ENCODE results near the gene IQCK. TPM values are rescaled to one million over a fixed set of nuclear protein-coding genes. Genes with fewer than 3 reads are reported as not detected.

The IQCK gene
- total and polyA plus RNA-seq, 12 donors, result 8.2 to 35.2 (median 14.9) TPM

GRCh38 chr16:19874026-19874425, 156.0 kb downstream of the IQCK start:
- Histone ChIP-seq H3K4me1 (replicated peaks in 1 of 2) (no peaks in the 10 kb centered on the region), H3K4me3 (no peak overlapping the region), H3K9me3 (replicated peaks in 1 of 3) (no peaks in the 10 kb centered on the region), H3K27me3 (no peaks in the 10 kb centered on the region), H3K36me3 (replicated peaks in 1 of 2) (peaks cover 0 to 7% of the 10 kb centered on the region in 2 donors), H3K27ac (no peak overlapping the region)
- intact Hi-C loops (cut with DNase I), result loop anchor here in 1 of 2 donors (5.0 kb wide), 1 partner anchor 152 kb away; no protein-coding TSS in a partner anchor
- WGBS, 4 donors, result 73 to 75% (median 74%) methylated on average over 8 of the region's 8 CpGs
- DNase-seq, result peak in 6 of 7 donors; percentile 42 to 68 (median 60)
- TF ChIP-seq, protein P1, sequence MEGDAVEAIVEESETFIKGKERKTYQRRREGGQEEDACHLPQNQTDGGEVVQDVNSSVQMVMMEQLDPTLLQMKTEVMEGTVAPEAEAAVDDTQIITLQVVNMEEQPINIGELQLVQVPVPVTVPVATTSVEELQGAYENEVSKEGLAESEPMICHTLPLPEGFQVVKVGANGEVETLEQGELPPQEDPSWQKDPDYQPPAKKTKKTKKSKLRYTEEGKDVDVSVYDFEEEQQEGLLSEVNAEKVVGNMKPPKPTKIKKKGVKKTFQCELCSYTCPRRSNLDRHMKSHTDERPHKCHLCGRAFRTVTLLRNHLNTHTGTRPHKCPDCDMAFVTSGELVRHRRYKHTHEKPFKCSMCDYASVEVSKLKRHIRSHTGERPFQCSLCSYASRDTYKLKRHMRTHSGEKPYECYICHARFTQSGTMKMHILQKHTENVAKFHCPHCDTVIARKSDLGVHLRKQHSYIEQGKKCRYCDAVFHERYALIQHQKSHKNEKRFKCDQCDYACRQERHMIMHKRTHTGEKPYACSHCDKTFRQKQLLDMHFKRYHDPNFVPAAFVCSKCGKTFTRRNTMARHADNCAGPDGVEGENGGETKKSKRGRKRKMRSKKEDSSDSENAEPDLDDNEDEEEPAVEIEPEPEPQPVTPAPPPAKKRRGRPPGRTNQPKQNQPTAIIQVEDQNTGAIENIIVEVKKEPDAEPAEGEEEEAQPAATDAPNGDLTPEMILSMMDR (IDR thresholded peaks at IDR 0.05), result no peak
- no peak for TF ChIP-seq POLR2A (IDR thresholded peaks at IDR 0.05)

- Histone ChIP-seq H3K27me3 (no peaks in the 10 kb centered on the region), H3K4me1 (replicated peaks in 1 of 2) (no peaks in the 10 kb centered on the region), H3K4me3 (no peak overlapping the region), H3K36me3 (replicated peaks in 1 of 2) (peaks cover 0 to 7% of the 10 kb centered on the region in 2 donors), H3K27ac (no peak overlapping the region), H3K9me3 (replicated peaks in 1 of 3) (no peaks in the 10 kb centered on the region)
- TF ChIP-seq POLR2A (IDR thresholded peaks at IDR 0.05), result no peak
- TF ChIP-seq, protein P1 (IDR thresholded peaks at IDR 0.05), result no peak
- WGBS, 4 donors, result 76 to 78% (median 76%) methylated on average over 17 to 18 of the region's 18 CpGs
- no peak for DNase-seq
- intact Hi-C loops (cut with DNase I), result loop anchor here in 1 of 2 donors (5.0 kb wide), 1 partner anchor 153 kb away; no protein-coding TSS in a partner anchor
Measured at GRCh38 chr16:19874851-19875546, 156.9 kb downstream of the IQCK start.

DNA sequence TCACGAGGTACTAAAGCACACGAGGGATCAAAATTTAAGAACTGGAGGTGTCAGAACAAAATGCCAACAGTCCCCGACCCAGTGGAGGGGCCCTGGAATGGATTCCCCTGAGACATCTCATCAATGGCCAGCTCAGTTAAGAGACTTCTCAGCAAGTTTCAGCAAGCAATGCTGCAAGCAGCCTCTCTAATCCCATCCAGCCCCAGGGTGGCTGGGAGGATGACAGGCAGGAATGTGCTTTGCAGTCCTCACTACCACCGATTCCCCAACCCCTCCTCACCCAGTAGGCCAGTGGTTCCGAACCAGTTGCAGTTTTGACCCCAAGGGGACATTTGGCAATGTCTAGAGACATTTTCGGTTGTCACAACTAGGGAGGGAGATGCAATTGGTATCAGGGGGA, 157.8 kb downstream of the IQCK start:
- H3K27ac ChIP-seq, result no peak overlapping the region
- no peak overlapping the region for H3K4me3 ChIP-seq
- 88 to 96% (median 92%) methylated on average over 4 to 6 of the region's 6 CpGs for WGBS, 4 donors
- H3K36me3 ChIP-seq (replicated peaks in 1 of 2), result peaks cover 0 to 7% of the 10 kb centered on the region in 2 donors
- no peaks in the 10 kb centered on the region for H3K4me1 ChIP-seq (replicated peaks in 1 of 2)
- no peak for DNase-seq
- no peaks in the 10 kb centered on the region for H3K9me3 ChIP-seq (replicated peaks in 1 of 3)
- intact Hi-C loops (cut with DNase I), result no loop called here
- TF ChIP-seq, protein P1 (IDR thresholded peaks at IDR 0.05), result no peak
- TF ChIP-seq POLR2A (IDR thresholded peaks at IDR 0.05), result no peak
- no peaks in the 10 kb centered on the region for H3K27me3 ChIP-seq

DNA sequence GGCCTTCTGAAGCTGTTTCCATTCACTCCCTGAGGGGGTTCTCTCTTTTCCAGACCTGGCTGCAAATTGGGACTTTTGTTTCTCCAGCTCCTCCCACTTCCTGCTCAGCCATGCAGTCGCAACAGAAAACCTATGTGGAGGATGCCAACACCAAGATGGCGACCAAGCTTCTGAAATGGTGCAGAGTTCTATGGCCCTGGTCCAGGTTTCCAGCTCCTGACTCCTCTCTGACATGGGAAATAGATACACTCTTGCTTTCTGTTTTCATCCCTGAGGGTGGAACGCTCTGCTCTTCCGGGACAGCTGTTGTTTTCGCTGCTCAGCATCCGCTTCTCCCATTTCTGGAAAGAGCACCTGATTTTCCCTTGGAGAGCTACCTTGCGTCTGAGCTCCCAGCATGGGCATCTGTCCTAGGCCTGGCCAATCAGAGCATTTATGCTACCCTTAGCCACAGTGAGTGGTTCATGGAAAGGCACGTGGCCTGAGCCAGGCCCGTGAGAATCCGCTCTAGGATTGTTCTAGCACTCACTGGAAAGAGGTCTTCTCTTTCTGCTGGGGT, 158.5 kb downstream of the IQCK start:
- H3K4me1 ChIP-seq (replicated peaks in 1 of 2), result no peaks in the 10 kb centered on the region

More for the DNA sequence above, 158.5 kb downstream of the IQCK start:
- TF ChIP-seq POLR2A (IDR thresholded peaks at IDR 0.05), result no peak
- TF ChIP-seq, protein P1 (IDR thresholded peaks at IDR 0.05), result no peak
- Histone ChIP-seq H3K27me3 (no peaks in the 10 kb centered on the region), H3K9me3 (replicated peaks in 1 of 3) (no peaks in the 10 kb centered on the region), H3K36me3 (replicated peaks in 1 of 2) (peaks cover 0 to 4% of the 10 kb centered on the region in 2 donors), H3K4me3 (no peak overlapping the region), H3K27ac (no peak overlapping the region)
- WGBS, 4 donors, result 84 to 98% (median 89%) methylated on average over 7 to 10 of the region's 10 CpGs
- DNase-seq, result no peak
- intact Hi-C loops (cut with DNase I), result no loop called here
